Tibial nerve (tissue), 4 donors: ENCODE measurements around the gene MAP10. TPM values are rescaled to one million over a fixed set of nuclear protein-coding genes. Genes with fewer than 3 reads are reported as not detected.
A peak's percentile ranks its signal among the peaks of the same experiment; 100 is the strongest.

ENCODE experiments used
- DNase-seq, 2 donors: peaks; one replicate each; pipeline ENCODE4 v3.0.0-alpha.2; 2019; ENCODE audit warnings: low spot score in 2 of 2
- H3K27ac ChIP-seq, 4 donors: fragments of 200-600 bp; sonication (generic) in 3 of 4; one replicate each; pipeline ENCODE4 v1.5.1; 2017 to 2019; ENCODE audit warnings: mild to moderate bottlenecking in 1 of 4
- H3K27me3 ChIP-seq, 2 donors: fragments of 200-600 bp; sonication (generic) in 1 of 2; one replicate each; pipeline versions ENCODE4 v1.5.1 to v1.6.0; 2017 to 2019
- H3K36me3 ChIP-seq, 3 donors: fragments of 200-600 bp; sonication (generic); one replicate each; pipeline ENCODE4 v1.5.1; 2018 to 2019
- H3K4me1 ChIP-seq, 4 donors: fragments of 200-600 bp; sonication (generic) in 3 of 4; one replicate each; pipeline ENCODE4 v1.5.1; 2017 to 2019
- H3K4me3 ChIP-seq, 4 donors: fragments of 200-600 bp; sonication (generic) in 3 of 4; one replicate each; pipeline ENCODE4 v1.5.1; 2017 to 2019; ENCODE audit warnings: mild to moderate bottlenecking in 1 of 4, moderate library complexity in 1 of 4
- H3K9me3 ChIP-seq, 4 donors: fragments of 200-600 bp; sonication (generic) in 3 of 4; one replicate each; pipeline ENCODE4 v1.5.1; 2017 to 2019
- EP300 ChIP-seq, 2 donors: sonication (generic); formaldehyde crosslinking; IDR thresholded peaks; one replicate each; pipeline ENCODE4 v1.6.1; 2017; ENCODE audit warnings: antibody characterized with exemption in 2 of 2, mild to moderate bottlenecking in 1 of 2
- POLR2A ChIP-seq, 2 donors: fragments of 450-650 bp; IDR thresholded peaks; one replicate each; pipeline ENCODE4 v1.6.1; 2017; ENCODE audit warnings: antibody characterized with exemption in 2 of 2, mild to moderate bottlenecking in 2 of 2, moderate library complexity in 2 of 2
- WGBS, 2 donors: methylation state at CpG; one replicate each; pipeline ENCODE4 v1.1.5; 2018; 5-methylcytosine and 5-hydroxymethylcytosine counted together
- total RNA-seq, 4 donors: library from RNA; depleted of rRNA; stranded (reverse); fragments of >200 nt; gene quantifications; one replicate each; pipeline ENCODE4 v1.1.0, GENCODE V29; 2016
- TF ChIP-seq, protein P1 (sequence below), 5 experiments: fragments of 200-600 bp in 3 of 5; fragments of 450-650 bp in 2 of 5; sonication (generic) in 3 of 5; IDR thresholded peaks; one replicate each; pipeline ENCODE4 v1.5.1; 2016 to 2019; ENCODE audit warnings: antibody characterized with exemption in 5 of 5, mild to moderate bottlenecking in 3 of 5, moderate library complexity in 2 of 5

Gene MAP10
- total RNA-seq, 4 donors from 2014 or later, result 2.5 to 3.7 (median 3.2) TPM

DNA sequence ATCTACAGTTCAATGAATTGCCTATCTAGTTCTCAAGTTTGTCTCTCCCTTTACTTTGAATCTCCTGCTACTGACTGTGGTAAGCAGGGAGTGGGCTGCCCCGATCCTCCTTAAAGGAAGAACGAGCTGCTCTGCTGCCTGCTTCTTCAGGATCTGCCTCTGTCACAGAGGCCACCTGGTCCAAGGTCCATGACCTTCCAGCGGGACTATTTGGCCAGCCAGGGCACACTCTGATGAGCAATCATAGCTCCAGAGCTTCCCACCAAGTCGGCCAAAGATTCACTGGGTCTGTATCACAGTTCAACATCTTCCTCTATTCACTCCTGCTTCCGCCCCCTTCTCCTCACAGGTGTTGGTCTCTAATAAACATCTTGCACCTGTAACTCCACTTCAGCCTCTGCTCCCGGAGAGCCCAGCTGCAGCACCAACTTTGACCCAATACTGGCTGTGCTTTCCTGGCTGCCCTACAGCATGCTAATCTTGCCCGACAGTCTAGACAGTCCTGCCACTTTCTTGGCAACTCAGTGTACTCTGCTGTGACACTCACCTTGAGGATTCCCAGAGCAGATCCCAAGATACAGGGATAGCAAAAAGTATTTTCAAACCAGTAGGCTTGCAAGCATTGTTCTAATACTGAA, 16.9 kb upstream of the MAP10 start:
- Histone ChIP-seq H3K36me3 (no peaks in the 10 kb centered on the region), H3K27ac (no peak overlapping the region), H3K4me1 (no peaks in the 10 kb centered on the region), H3K27me3 (no peaks in the 10 kb centered on the region), H3K9me3 (no peaks in the 10 kb centered on the region), H3K4me3 (no peak overlapping the region)
- TF ChIP-seq EP300 (IDR thresholded peaks at IDR 0.05) (no peak), POLR2A (IDR thresholded peaks at IDR 0.05) (no peak)
- TF ChIP-seq, protein P1, sequence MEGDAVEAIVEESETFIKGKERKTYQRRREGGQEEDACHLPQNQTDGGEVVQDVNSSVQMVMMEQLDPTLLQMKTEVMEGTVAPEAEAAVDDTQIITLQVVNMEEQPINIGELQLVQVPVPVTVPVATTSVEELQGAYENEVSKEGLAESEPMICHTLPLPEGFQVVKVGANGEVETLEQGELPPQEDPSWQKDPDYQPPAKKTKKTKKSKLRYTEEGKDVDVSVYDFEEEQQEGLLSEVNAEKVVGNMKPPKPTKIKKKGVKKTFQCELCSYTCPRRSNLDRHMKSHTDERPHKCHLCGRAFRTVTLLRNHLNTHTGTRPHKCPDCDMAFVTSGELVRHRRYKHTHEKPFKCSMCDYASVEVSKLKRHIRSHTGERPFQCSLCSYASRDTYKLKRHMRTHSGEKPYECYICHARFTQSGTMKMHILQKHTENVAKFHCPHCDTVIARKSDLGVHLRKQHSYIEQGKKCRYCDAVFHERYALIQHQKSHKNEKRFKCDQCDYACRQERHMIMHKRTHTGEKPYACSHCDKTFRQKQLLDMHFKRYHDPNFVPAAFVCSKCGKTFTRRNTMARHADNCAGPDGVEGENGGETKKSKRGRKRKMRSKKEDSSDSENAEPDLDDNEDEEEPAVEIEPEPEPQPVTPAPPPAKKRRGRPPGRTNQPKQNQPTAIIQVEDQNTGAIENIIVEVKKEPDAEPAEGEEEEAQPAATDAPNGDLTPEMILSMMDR (IDR thresholded peaks at IDR 0.05), result no peak
- WGBS, 2 donors, result 88 to 92% methylated on average over 7 of the region's 7 CpGs
- no peak for DNase-seq

DNA sequence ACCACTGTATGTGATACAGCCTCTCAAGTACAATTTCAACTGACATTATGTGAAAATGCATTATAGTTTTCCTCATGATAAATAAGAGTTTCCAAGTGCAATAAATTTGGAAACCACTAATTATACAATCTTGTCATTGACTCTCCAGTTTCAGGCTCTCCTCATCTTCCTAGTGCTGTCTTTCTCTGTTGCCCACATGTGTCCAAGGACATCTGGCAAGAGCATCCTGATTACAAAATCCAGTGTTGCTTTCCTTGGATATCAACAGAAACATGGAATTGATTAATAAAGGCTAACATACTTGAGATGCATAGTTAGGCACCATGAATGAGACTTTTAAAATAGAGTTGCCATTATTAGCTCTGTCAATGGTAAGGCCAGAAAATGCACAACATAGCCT, 15.6 kb upstream of the MAP10 start:
- Histone ChIP-seq H3K36me3 (no peaks in the 10 kb centered on the region), H3K27me3 (no peaks in the 10 kb centered on the region), H3K9me3 (no peaks in the 10 kb centered on the region), H3K4me1 (no peaks in the 10 kb centered on the region), H3K27ac (no peak overlapping the region), H3K4me3 (no peak overlapping the region)
- TF ChIP-seq EP300 (IDR thresholded peaks at IDR 0.05) (no peak), POLR2A (IDR thresholded peaks at IDR 0.05) (no peak)
- TF ChIP-seq, protein P1 (IDR thresholded peaks at IDR 0.05), result no peak
- DNase-seq, result peak in 1 of 2 donors; percentile 18

DNA sequence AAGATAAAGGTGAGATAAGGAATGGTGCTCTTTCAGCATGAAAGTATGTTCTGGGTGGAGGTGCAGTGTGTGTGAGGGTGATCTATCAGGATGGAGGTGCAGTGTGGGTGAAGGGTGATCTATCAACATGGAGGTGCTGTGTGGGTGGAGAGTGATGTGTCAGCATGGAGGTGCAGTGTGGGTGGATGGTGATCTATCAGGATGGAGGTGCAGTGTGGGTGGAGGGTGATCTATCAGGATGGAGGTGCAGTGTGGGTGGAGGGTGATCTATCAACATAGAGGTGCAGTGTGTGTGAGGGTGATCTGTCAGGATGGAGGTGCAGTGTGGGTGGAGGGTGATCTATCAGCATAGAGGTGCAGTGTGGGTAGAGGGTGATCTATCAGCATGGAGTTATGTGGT, 12.3 kb upstream of the MAP10 start:
- H3K36me3 ChIP-seq, result no peaks in the 10 kb centered on the region
- no peaks in the 10 kb centered on the region for H3K27me3 ChIP-seq
- no peak for DNase-seq
- TF ChIP-seq, protein P1 (IDR thresholded peaks at IDR 0.05), result no peak
- TF ChIP-seq EP300 (IDR thresholded peaks at IDR 0.05), result no peak
- TF ChIP-seq POLR2A (IDR thresholded peaks at IDR 0.05), result no peak
- no peaks in the 10 kb centered on the region for H3K9me3 ChIP-seq
- no peak overlapping the region for H3K27ac ChIP-seq
- H3K4me1 ChIP-seq, result no peaks in the 10 kb centered on the region
- no peak overlapping the region for H3K4me3 ChIP-seq

DNA sequence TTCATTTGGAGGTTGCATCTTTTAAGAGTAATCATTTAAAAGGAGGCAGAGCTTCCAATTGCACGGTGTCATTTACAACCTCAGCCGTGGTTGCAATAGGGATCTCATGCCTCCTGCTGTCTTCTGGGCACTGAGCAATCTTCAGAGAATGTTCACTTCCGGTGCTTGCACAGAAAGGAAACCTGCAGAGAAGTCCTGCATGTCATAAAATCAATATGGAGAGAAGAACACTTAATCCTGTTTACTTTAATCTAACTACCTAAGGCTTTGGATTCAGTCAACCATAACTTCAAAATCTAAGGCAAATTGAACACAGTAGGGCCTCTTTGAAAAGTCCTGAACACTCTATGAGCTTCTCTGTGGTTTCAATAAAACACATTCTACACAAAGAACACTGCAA, 11.3 kb upstream of the MAP10 start:
- Histone ChIP-seq H3K27me3 (no peaks in the 10 kb centered on the region), H3K9me3 (no peaks in the 10 kb centered on the region), H3K4me3 (no peak overlapping the region), H3K4me1 (no peaks in the 10 kb centered on the region), H3K36me3 (no peaks in the 10 kb centered on the region), H3K27ac (no peak overlapping the region)
- no peak for DNase-seq
- TF ChIP-seq, protein P1 (IDR thresholded peaks at IDR 0.05), result no peak
- no peak for TF ChIP-seq EP300 (IDR thresholded peaks at IDR 0.05)
- no peak for TF ChIP-seq POLR2A (IDR thresholded peaks at IDR 0.05)
- 13 to 26% methylated on average over 3 of the region's 3 CpGs for WGBS, 2 donors

DNA sequence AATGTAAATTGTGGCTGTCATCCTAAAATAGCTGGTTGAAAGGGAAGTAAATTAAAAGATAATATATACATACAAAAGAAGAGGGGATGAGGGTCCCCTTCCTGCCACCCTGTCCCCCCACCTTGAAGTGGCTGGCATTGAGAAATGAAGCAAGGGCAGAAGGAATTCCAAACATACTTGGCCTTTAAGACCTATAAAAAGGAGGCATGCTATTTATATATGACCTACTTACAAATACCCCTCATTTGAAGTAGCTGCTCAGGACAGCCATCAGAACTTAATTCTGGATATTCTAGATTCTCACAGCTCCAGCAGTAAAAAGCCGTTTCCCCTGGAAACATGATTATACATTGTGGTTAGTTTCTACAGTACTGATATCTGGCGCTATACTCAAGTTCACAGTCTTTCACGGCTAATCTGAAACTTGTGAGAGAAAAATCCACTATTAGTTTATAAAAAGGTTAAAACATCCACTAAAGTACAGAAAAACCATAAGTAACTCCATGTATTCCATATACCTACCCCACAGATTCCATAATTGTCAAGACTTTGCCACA, 9.6 kb upstream of the MAP10 start:
- WGBS, 2 donors, result 82 to 89% methylated on average over 3 of the region's 3 CpGs
- no peak overlapping the region for H3K4me3 ChIP-seq
- H3K27me3 ChIP-seq, result no peaks in the 10 kb centered on the region
- TF ChIP-seq, protein P1 (IDR thresholded peaks at IDR 0.05), result no peak
- TF ChIP-seq EP300 (IDR thresholded peaks at IDR 0.05), result no peak
- H3K4me1 ChIP-seq, result no peaks in the 10 kb centered on the region
- H3K36me3 ChIP-seq, result no peaks in the 10 kb centered on the region
- no peak for DNase-seq
- no peak overlapping the region for H3K27ac ChIP-seq
- H3K9me3 ChIP-seq, result no peaks in the 10 kb centered on the region
